ENCODE results near the gene PHRF1. TPM values are rescaled to one million over a fixed set of nuclear protein-coding genes. Genes with fewer than 3 reads are reported as not detected.

Gene PHRF1
- total RNA-seq, 2 donors from 2014 or later = 12.4 to 14.2 TPM

- Histone ChIP-seq H3K36me3 (no peaks in the 10 kb centered on the region), H3K4me1 (peaks cover 0 to 5% of the 10 kb centered on the region in 2 donors), H3K4me3 (no peak overlapping the region), H3K9me3 (no peaks in the 10 kb centered on the region), H3K27me3 (peaks cover 0 to 3% of the 10 kb centered on the region in 2 donors), H3K27ac (no peak overlapping the region)
- DNase-seq (ENCODE audit: low spot score) = no peak
- no peak for TF ChIP-seq CTCF (IDR thresholded peaks at IDR 0.05)
These were observed 51.0 kb downstream of the PHRF1 start for GRCh38 chr11:627308-627576.

GRCh38 chr11:628056-628455 is 51.8 kb downstream of the PHRF1 start:
- Histone ChIP-seq H3K9me3 (no peaks in the 10 kb centered on the region), H3K4me1 (peaks cover 0 to 5% of the 10 kb centered on the region in 2 donors), H3K27me3 (peaks cover 0 to 3% of the 10 kb centered on the region in 2 donors), H3K27ac (no peak overlapping the region), H3K36me3 (no peaks in the 10 kb centered on the region), H3K4me3 (no peak overlapping the region)
- no peak for TF ChIP-seq CTCF (IDR thresholded peaks at IDR 0.05)
- DNase-seq (ENCODE audit: low spot score) = no peak

GRCh38 chr11:629237-629583 is 52.9 kb downstream of the PHRF1 start:
- no peak overlapping the region for H3K4me3 ChIP-seq
- H3K4me1 ChIP-seq = peaks cover 0 to 5% of the 10 kb centered on the region in 2 donors
- no peak overlapping the region for H3K27ac ChIP-seq
- peaks cover 0 to 3% of the 10 kb centered on the region in 2 donors for H3K27me3 ChIP-seq
- TF ChIP-seq CTCF (IDR thresholded peaks at IDR 0.05) = no peak
- no peaks in the 10 kb centered on the region for H3K36me3 ChIP-seq
- no peaks in the 10 kb centered on the region for H3K9me3 ChIP-seq
- DNase-seq (ENCODE audit: low spot score) = no peak

- Histone ChIP-seq H3K27me3 (no peaks in the 10 kb centered on the region), H3K36me3 (no peaks in the 10 kb centered on the region), H3K9me3 (no peaks in the 10 kb centered on the region), H3K27ac (no peak overlapping the region), H3K4me1 (peaks cover 0 to 5% of the 10 kb centered on the region in 2 donors), H3K4me3 (no peak overlapping the region)
- TF ChIP-seq CTCF (IDR thresholded peaks at IDR 0.05) = no peak
- DNase-seq (ENCODE audit: low spot score) = no peak
These were observed 54.6 kb downstream of the PHRF1 start for GRCh38 chr11:630871-631270.

- peaks cover 0 to 12% of the 10 kb centered on the region in 2 donors for H3K27me3 ChIP-seq
- H3K4me3 ChIP-seq = no peak overlapping the region
- DNase-seq (ENCODE audit: low spot score) = no peak
- no peaks in the 10 kb centered on the region for H3K9me3 ChIP-seq
- H3K36me3 ChIP-seq = no peaks in the 10 kb centered on the region
- TF ChIP-seq CTCF (IDR thresholded peaks at IDR 0.05) = no peak
- H3K4me1 ChIP-seq = peaks cover 0 to 24% of the 10 kb centered on the region in 2 donors
- no peak overlapping the region for H3K27ac ChIP-seq
These were observed 59.8 kb downstream of the PHRF1 start for GRCh38 chr11:635945-636510.

All from right atrium auricular region (tissue), 2 donors.